HepG2 (cell line): Measurements from ENCODE around the gene SOAT2. TPM values are rescaled to one million over a fixed set of nuclear protein-coding genes. Genes with fewer than 3 reads are reported as not detected.

Experiments used
- ATAC-seq: fragments of 200-7000 bp; cut with Tn5 transposase; 3 replicates; pipeline ENCODE4 v1.9.1; 2020; ENCODE audit warnings: mild to moderate bottlenecking, moderate library complexity
- BruUV-seq: library from RNA; stranded (reverse); fragments of 400-500 nt; replicated peaks from 2 replicates; lab custom pipeline; 2021; lab: Mats Ljungman, UMichigan
- CTCF ChIA-PET: fragments of 300-600 bp; formaldehyde crosslinking; extraction: SDS; loops from one replicate; lab custom pipeline; 2021; ENCODE audit warnings: low total read pairs, inconsistent platforms, low intra/inter-chr PET ratio; lab: Yijun Ruan, JAX
- POLR2A ChIA-PET: fragments of 350-600 bp; sonication (Branson Sonifier 250); formaldehyde crosslinking; loops from one replicate; lab custom pipeline; 2020; ENCODE audit warnings: antibody characterized with exemption, inconsistent platforms; lab: Yijun Ruan, JAX
- DNase-seq: peaks from one replicate; pipeline ENCODE4 v3.0.0-alpha.2; 2015; ENCODE audit warnings: low spot score
- FAIRE-seq: peaks from 3 replicates; lab custom pipeline; 2011; peaks lifted over from hg19 to GRCh38; lab: Jason Lieb, UNC
- H2AFZ ChIP-seq: one replicate; pipeline ENCODE4 v1.6.1; 2011; ENCODE audit warnings: low read length, inconsistent platforms
- H3K27ac ChIP-seq: fragments of 300-600 bp; 3 replicates; pipeline ENCODE4 v1.8.0; 2011; ENCODE audit warnings: mixed run types, mild to moderate bottlenecking, mixed read lengths, low read length, inconsistent platforms; ENCODE audit not compliant: insufficient read depth; ENCODE audit errors: extremely low read length
- H3K27me3 ChIP-seq, 2 experiments: fragments of 200-600 bp in 1 of 2; 2 replicates in 1 of 2; 3 replicates in 1 of 2; pipeline versions ENCODE4 v1.6.0 to v1.8.0; 2011; ENCODE audit warnings: low read length in 2 of 2, mild to moderate bottlenecking in 2 of 2, moderate library complexity in 2 of 2, inconsistent platforms in 1 of 2; ENCODE audit not compliant: insufficient read depth in 2 of 2, control insufficient read depth in 1 of 2
- H3K36me3 ChIP-seq, 2 experiments: fragments of 200-600 bp in 1 of 2; replicated peaks in 1 of 2; 2 replicates in 1 of 2; 3 replicates in 1 of 2; pipeline versions ENCODE4 v1.5.1 to v1.8.0; 2011; ENCODE audit warnings: low read length in 2 of 2, inconsistent platforms in 1 of 2; ENCODE audit not compliant: insufficient read depth in 2 of 2, control insufficient read depth in 1 of 2
- H3K4me1 ChIP-seq: 2 replicates; pipeline ENCODE4 v1.5.1; 2012; ENCODE audit warnings: low read length, inconsistent platforms; ENCODE audit not compliant: insufficient read depth
- H3K4me2 ChIP-seq: 2 replicates; pipeline ENCODE4 v1.6.0; 2011; ENCODE audit warnings: low read depth, low read length, inconsistent platforms
- H3K4me3 ChIP-seq, 3 experiments: fragments of 200-600 bp in 1 of 3; sonication (generic), shearing (Covaris generic) in 1 of 3; replicated peaks in 1 of 3; 2 replicates each; pipeline ENCODE4 v1.5.1; 2011 to 2016; ENCODE audit warnings: low read length in 3 of 3, inconsistent platforms in 2 of 3, low read depth in 2 of 3, mild to moderate bottlenecking in 2 of 3, control low read depth in 1 of 3, mixed read lengths in 1 of 3; ENCODE audit not compliant: insufficient read depth in 1 of 3
- H3K79me2 ChIP-seq: one replicate; pipeline ENCODE4 v1.6.1; 2011; ENCODE audit warnings: low read length, inconsistent platforms; ENCODE audit not compliant: insufficient read depth
- H3K9ac ChIP-seq: 2 replicates; pipeline ENCODE4 v1.6.0; 2011; ENCODE audit warnings: mild to moderate bottlenecking, low read depth, low read length, inconsistent platforms; ENCODE audit not compliant: insufficient read depth
- H3K9me3 ChIP-seq: 2 replicates; pipeline ENCODE4 v1.5.1; 2012; ENCODE audit warnings: mild to moderate bottlenecking, low read length
- H4K20me1 ChIP-seq: 2 replicates; pipeline ENCODE4 v1.6.0; 2011; ENCODE audit warnings: inconsistent platforms, mild to moderate bottlenecking, low read length, moderate library complexity; ENCODE audit not compliant: insufficient read depth
- DMTF1 ChIP-seq: sonication (generic); formaldehyde crosslinking; IDR thresholded peaks from 2 replicates; pipeline ENCODE4 v1.4.0; 2020; ENCODE audit warnings: mild to moderate bottlenecking, missing genetic modification reagents
- EZH2 ChIP-seq: conservative IDR thresholded peaks from 2 replicates; pipeline ENCODE4 v1.6.1; 2012; ENCODE audit warnings: mild to moderate bottlenecking, low read depth, low read length, moderate library complexity
- ZNF547 ChIP-seq: sonication (generic); formaldehyde crosslinking; IDR thresholded peaks from 2 replicates; pipeline ENCODE4 v1.5.1; 2020; ENCODE audit warnings: mild to moderate bottlenecking, missing genetic modification reagents
- ZNF724P ChIP-seq: sonication (generic); formaldehyde crosslinking; IDR thresholded peaks from 2 replicates; pipeline ENCODE4 v1.8.0; 2022; ENCODE audit warnings: missing genetic modification reagents, borderline replicate concordance
- WGBS: methylation state at CpG from one replicate; pipeline ENCODE4 v1.1.6; 2017; ENCODE audit warnings: low lambda C conversion rate; 5-methylcytosine and 5-hydroxymethylcytosine counted together
- in situ Hi-C: cut with HindIII; loops from 2 replicates; pipeline ENCODE4 v1.10.0; 2017; ENCODE audit warnings: low pct_unique_long_range_greater_than_20kb; ENCODE audit not compliant: extremely low pct_ligation_motif_present
- intact Hi-C: fragments of 100-400 bp; cut with micrococcal nuclease; formaldehyde crosslinking; loops from one replicate; pipeline ENCODE4 v1.10.0; 2022; ENCODE audit not compliant: unreplicated experiment
- polyA plus RNA-seq, 8 experiments: library from polyadenylated mRNA; depleted of rRNA in 3 of 8; stranded (reverse) in 7 of 8; unstranded in 1 of 8; fragments of >200 nt; fragmentation: Illumina TruSeq in 4 of 8; extraction: Trizol in 4 of 8; gene quantifications; 2 replicates each; pipeline versions ENCODE4 v1.2.1 to v1.2.3, GENCODE V29; 2011 to 2016; ENCODE audit warnings: low read depth in 4 of 8, missing spikeins in 1 of 8, mixed read lengths in 1 of 8; ENCODE audit not compliant: insufficient read depth in 1 of 8
- total RNA-seq, 5 experiments: library from RNA; depleted of rRNA; stranded (reverse); fragments of >200 nt; fragmentation: Illumina TruSeq; extraction: Trizol; gene quantifications; 2 replicates each; pipeline ENCODE4 v1.2.3, GENCODE V29; 2016; ENCODE audit warnings: low read depth in 1 of 5

Gene SOAT2
- total and polyA plus RNA-seq, 2 of the 13 experiments (the other 11 are each of a cell fraction or from before 2014, with no cell fraction given) = 14.9 to 108 TPM

GRCh38 chr12:53093777-53094393 lies 9.4 kb upstream of the SOAT2 start:
- no peaks in the 10 kb centered on the region for H3K79me2 ChIP-seq
- H3K4me1 ChIP-seq = peaks cover 50% of the 10 kb centered on the region
- H3K9me3 ChIP-seq = no peaks in the 10 kb centered on the region
- no peaks in the 10 kb centered on the region for H3K36me3 ChIP-seq
- H3K9ac ChIP-seq = no peak overlapping the region
- WGBS = 23% methylated on average over 6 of the region's 6 CpGs
- DNase-seq (no peak), ATAC-seq (no peak), FAIRE-seq (no peak)
- H3K4me3 ChIP-seq = peak overlapping the region in 1 of 3 experiments; percentile 23; a peak in 1 of 6 replicates
- in situ Hi-C loops = no loop called here
- H3K27me3 ChIP-seq = peaks cover 0 to 19% of the 10 kb centered on the region in 2 experiments; a peak in 3 of 5 replicates
- ChIA-PET CTCF (no interaction called here), POLR2A (interaction anchor here (2.4 kb wide), 1 partner anchor 15 kb away, joined by 18 read pairs; the partner anchor contains the start of gene SPRYD3)
- H3K27ac ChIP-seq = no peak overlapping the region
- peak overlapping the region; percentile 72 for H2AFZ ChIP-seq
- BruUV-seq = no TSS peak
- peak overlapping the region; percentile 61 for H3K4me2 ChIP-seq
- no peaks in the 10 kb centered on the region for H4K20me1 ChIP-seq
- TF ChIP-seq DMTF1 (CRISPR knock-in tag) (no peak), EZH2 (no peak), ZNF547 (peak; percentile 24; the same call in 1 of the 2 replicates)
- intact Hi-C loops = no loop called here

- ATAC-seq (no peak), DNase-seq (no peak), FAIRE-seq (no peak)
- TF ChIP-seq ZNF724P (CRISPR knock-in tag) = no peak
- peak overlapping the region; percentile 61 for H3K4me2 ChIP-seq
- no peak overlapping the region for H3K27ac ChIP-seq
- no peaks in the 10 kb centered on the region for H4K20me1 ChIP-seq
- H3K4me1 ChIP-seq = peaks cover 55% of the 10 kb centered on the region
- BruUV-seq = no TSS peak
- 33% methylated on average over 6 of the region's 6 CpGs for whole genome bisulfite sequencing
- in situ Hi-C loops = no loop called here
- intact Hi-C loops = no loop called here
- H3K27me3 ChIP-seq = peaks cover 0 to 19% of the 10 kb centered on the region in 2 experiments; a peak in 3 of 5 replicates
- ChIA-PET POLR2A (interaction anchor here (2.4 kb wide), 1 partner anchor 15 kb away, joined by 18 read pairs; the partner anchor contains the start of gene SPRYD3), CTCF (no interaction called here)
- H3K4me3 ChIP-seq = peak overlapping the region in 1 of 3 experiments; percentile 23; a peak in 1 of 6 replicates
- H3K36me3 ChIP-seq = no peaks in the 10 kb centered on the region
- H3K9me3 ChIP-seq = no peaks in the 10 kb centered on the region
- H3K79me2 ChIP-seq = no peaks in the 10 kb centered on the region
- H2AFZ ChIP-seq = no peak overlapping the region
- no peak overlapping the region for H3K9ac ChIP-seq
Observed at GRCh38 chr12:53094394-53094787, 8.9 kb upstream of the SOAT2 start.
